Stimulated activated CD4-positive, alpha-beta T cell treated with anti-CD3 and anti-CD28 coated beads, TNF-alpha, amount 100 ng/mL, for 48 hours (primary cell): ENCODE data around the gene MARCHF2.

Experiments
- DNase-seq, 3 donors: peaks; one replicate each; pipeline ENCODE4 v3.0.0-alpha.2; 2020; ENCODE audit warnings: low read depth in 3 of 3

The MARCHF2 gene

GRCh38 chr19:8477889-8478288, 64.8 kb downstream of the MARCHF2 start:
- DNase-seq = no peak

GRCh38 chr19:8478598-8478997, 65.5 kb downstream of the MARCHF2 start:
- DNase-seq = no peak

DNA sequence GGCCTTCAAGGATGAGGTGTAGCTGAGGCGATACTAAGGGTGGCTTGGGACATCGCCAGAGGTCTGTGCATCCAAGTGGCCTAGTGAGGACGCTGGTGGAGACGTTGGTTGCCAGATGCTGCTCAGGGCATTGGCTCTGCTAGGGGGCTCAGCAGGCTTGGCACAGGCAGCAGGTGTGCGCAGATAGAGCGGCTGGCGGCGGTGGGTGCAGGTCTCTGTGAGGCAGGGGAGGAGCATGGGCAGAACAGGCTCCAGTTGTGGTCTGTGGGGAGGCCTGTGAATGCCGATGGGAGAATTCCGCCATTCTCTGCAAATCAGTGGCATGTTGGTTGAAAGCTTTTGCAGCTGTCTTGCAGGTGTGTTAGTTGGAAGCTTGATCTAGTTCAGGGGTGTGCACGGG, 68.1 kb downstream of the MARCHF2 start:
- DNase-seq = no peak

- no peak for DNase-seq
Measured at GRCh38 chr19:8481616-8482015, 68.5 kb downstream of the MARCHF2 start.

- DNase-seq = no peak
Measured at GRCh38 chr19:8482696-8483095, 69.6 kb downstream of the MARCHF2 start.

DNA sequence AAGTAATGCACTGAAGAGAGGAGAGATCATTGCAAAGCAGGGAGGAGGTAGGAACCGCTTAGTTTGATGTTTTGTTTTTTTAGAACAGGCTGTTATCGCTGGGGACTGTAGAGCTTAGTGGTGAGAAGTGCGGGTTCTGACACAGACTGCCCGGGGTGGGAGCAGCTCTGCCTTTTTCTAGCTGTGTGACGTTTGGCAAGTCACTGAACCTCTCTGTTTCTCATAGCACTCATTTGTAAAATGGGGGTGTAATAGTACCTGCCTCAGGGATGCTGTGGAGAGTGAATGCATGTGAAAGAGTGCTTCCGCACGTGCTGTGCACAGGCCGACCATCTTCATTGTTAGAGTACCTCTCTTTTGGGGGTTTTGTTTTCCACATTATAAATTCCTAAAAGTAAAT, 70.1 kb downstream of the MARCHF2 start:
- DNase-seq = no peak

- no peak for DNase-seq
Measured at GRCh38 chr19:8484331-8484894, 71.3 kb downstream of the MARCHF2 start.

DNA sequence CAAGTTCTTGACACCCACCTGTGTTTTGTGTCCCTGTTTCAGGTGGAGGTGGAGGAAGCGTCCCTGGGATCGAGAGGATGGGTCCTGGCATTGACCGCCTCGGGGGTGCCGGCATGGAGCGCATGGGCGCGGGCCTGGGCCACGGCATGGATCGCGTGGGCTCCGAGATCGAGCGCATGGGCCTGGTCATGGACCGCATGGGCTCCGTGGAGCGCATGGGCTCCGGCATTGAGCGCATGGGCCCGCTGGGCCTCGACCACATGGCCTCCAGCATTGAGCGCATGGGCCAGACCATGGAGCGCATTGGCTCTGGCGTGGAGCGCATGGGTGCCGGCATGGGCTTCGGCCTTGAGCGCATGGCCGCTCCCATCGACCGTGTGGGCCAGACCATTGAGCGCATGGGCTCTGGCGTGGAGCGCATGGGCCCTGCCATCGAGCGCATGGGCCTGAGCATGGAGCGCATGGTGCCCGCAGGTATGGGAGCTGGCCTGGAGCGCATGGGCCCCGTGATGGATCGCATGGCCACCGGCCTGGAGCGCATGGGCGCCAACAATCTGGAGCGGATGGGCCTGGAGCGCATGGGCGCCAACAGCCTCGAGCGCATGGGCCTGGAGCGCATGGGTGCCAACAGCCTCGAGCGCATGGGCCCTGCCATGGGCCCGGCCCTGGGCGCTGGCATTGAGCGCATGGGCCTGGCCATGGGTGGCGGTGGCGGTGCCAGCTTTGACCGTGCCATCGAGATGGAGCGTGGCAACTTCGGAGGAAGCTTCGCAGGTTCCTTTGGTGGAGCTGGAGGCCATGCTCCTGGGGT, 72.7 kb downstream of the MARCHF2 start:
- DNase-seq = no peak

DNA sequence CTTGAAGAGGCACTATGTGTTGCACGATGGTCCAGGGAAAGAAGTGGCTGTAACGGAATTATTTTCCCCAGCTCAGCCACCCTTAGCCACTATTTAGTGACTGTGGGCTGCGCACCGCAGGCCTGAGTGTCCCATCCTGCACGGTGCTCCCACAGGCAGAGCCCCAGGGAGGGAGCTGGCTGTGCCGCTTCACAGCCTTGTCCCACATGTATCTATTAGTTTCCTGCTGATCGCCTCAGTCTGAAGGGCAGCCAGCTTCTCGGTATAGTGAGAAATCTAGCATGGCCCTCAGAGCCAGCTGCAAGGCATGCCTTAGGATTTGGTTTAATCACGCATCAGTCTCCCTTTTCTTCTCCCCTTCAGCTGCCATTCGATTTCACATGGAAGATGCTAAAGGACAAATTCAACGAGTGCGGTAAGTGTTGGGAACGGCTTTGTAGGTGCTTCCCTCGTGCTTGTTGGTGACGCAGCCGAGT, 73.6 kb downstream of the MARCHF2 start:
- no peak for DNase-seq

- peak; percentile 35 to 69 (median 36) for DNase-seq
Measured at GRCh38 chr19:8487137-8487851, 74.2 kb downstream of the MARCHF2 start.

DNA sequence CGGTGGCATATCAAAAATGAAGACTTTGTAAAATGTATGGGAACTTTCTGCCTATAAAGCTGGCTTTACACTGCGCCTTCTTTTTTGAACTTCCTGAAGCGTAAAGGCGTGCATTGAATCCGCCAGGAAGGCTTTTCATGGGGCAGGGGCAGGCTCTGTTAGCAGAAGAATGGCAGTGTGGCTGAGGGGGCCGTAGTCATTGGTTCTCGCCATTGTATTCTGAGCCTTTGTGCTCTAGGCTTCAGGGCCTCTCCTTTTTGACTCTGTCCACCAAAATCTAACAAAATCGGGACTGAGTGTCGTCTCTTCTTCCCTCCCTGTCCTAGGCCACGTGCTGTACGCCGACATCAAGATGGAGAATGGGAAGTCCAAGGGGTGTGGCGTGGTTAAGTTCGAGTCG, 75.3 kb downstream of the MARCHF2 start:
- DNase-seq = no peak
